CD14-positive monocyte (primary cell): ENCODE measurements around the gene CA7. TPM values are rescaled to one million over a fixed set of nuclear protein-coding genes. Genes with fewer than 3 reads are reported as not detected.
"Not testable (repeated sequence)": the region's sequence is repeated elsewhere in the genome, so short reads cannot be mapped to it uniquely, and the experiment has no call there.

Experiments
- DNase-seq, 3 donors: peaks; one replicate each; pipeline ENCODE4 v3.0.0-alpha.2; 2011 to 2022
- H2AFZ ChIP-seq: 2 replicates; pipeline ENCODE4 v1.6.0; 2012; ENCODE audit warnings: mild to moderate bottlenecking, low read depth, low read length, inconsistent platforms; ENCODE audit not compliant: insufficient read depth, poor library complexity, severe bottlenecking
- H3K27ac ChIP-seq, 2 donors: 1 replicate in 1 of 2; 2 replicates in 1 of 2; pipeline ENCODE4 v1.5.1; 2012 to 2013; ENCODE audit warnings: low read length in 2 of 2, control low read depth in 1 of 2, inconsistent platforms in 1 of 2, low read depth in 1 of 2, mild to moderate bottlenecking in 1 of 2
- H3K27me3 ChIP-seq, 2 donors: one replicate each; pipeline versions ENCODE4 v1.6.0 to v1.6.1; 2011 to 2013; ENCODE audit warnings: low read length in 2 of 2; ENCODE audit not compliant: control insufficient read depth in 2 of 2, insufficient read depth in 2 of 2
- H3K36me3 ChIP-seq, 2 donors: replicated peaks in 1 of 2; 1 replicate in 1 of 2; 2 replicates in 1 of 2; pipeline versions ENCODE4 v1.5.1 to v1.6.1; 2012 to 2013; ENCODE audit warnings: low read length in 2 of 2, control low read depth in 1 of 2, inconsistent platforms in 1 of 2, mild to moderate bottlenecking in 1 of 2; ENCODE audit not compliant: insufficient read depth in 2 of 2, control insufficient read depth in 1 of 2
- H3K4me1 ChIP-seq, 2 donors: 1 replicate in 1 of 2; 2 replicates in 1 of 2; pipeline versions ENCODE4 v1.5.1 to v1.6.1; 2012 to 2013; ENCODE audit warnings: low read length in 2 of 2, control low read depth in 1 of 2, inconsistent platforms in 1 of 2, mild to moderate bottlenecking in 1 of 2, moderate library complexity in 1 of 2; ENCODE audit not compliant: insufficient read depth in 2 of 2, control insufficient read depth in 1 of 2
- H3K4me2 ChIP-seq: replicated peaks from 2 replicates; pipeline ENCODE3; 2012; ENCODE audit warnings: low read length, moderate library complexity, mild to moderate bottlenecking; ENCODE audit not compliant: poor library complexity, severe bottlenecking; ENCODE audit errors: extremely low read depth
- H3K4me3 ChIP-seq, 3 experiments: fragments of 200-600 bp in 1 of 3; sonication (generic) in 1 of 3; replicated peaks in 1 of 3; 1 replicate in 2 of 3; 2 replicates in 1 of 3; pipeline ENCODE4 v1.5.1; 2011 to 2013; ENCODE audit warnings: low read length in 3 of 3, mild to moderate bottlenecking in 3 of 3, control low read depth in 2 of 3, low read depth in 2 of 3, inconsistent platforms in 1 of 3, moderate library complexity in 1 of 3
- H3K79me2 ChIP-seq: 2 replicates; pipeline ENCODE4 v1.6.0; 2012; ENCODE audit warnings: mild to moderate bottlenecking, control low read depth, inconsistent platforms, low read length, moderate library complexity; ENCODE audit not compliant: insufficient read depth
- H3K9ac ChIP-seq: 2 replicates; pipeline ENCODE4 v1.6.0; 2017; ENCODE audit warnings: low read length, mild to moderate bottlenecking; ENCODE audit not compliant: insufficient read depth, poor library complexity, severe bottlenecking
- H3K9me3 ChIP-seq, 2 donors: replicated peaks in 1 of 2; 1 replicate in 1 of 2; 2 replicates in 1 of 2; pipeline versions ENCODE4 v1.5.1 to v1.6.1; 2012 to 2013; ENCODE audit warnings: low read length in 2 of 2, control low read depth in 1 of 2; ENCODE audit not compliant: control insufficient read depth in 1 of 2, insufficient read depth in 1 of 2
- H4K20me1 ChIP-seq: 2 replicates; pipeline ENCODE4 v1.6.0; 2012; ENCODE audit warnings: mild to moderate bottlenecking, low read length, control low read depth, moderate library complexity; ENCODE audit not compliant: insufficient read depth
- H3K27ac Mint-ChIP-seq, 7 donors: one replicate each; pipeline ENCODE4 v1.8.0; 2020; ENCODE audit warnings: mild to moderate bottlenecking in 7 of 7, mixed read lengths in 7 of 7, moderate library complexity in 6 of 7, inconsistent platforms in 2 of 7
- H3K27me3 Mint-ChIP-seq, 3 donors: one replicate each; pipeline ENCODE4 v1.8.0; 2021 to 2022; ENCODE audit warnings: low read depth in 3 of 3, mild to moderate bottlenecking in 3 of 3, mixed read lengths in 3 of 3, moderate library complexity in 3 of 3, inconsistent platforms in 1 of 3
- H3K36me3 Mint-ChIP-seq, 2 donors: one replicate each; pipeline ENCODE4 v1.8.0; 2020; ENCODE audit warnings: mixed read lengths in 2 of 2, inconsistent platforms in 1 of 2, mild to moderate bottlenecking in 1 of 2
- H3K4me1 Mint-ChIP-seq: one replicate; pipeline ENCODE4 v1.8.0; 2020; ENCODE audit warnings: mild to moderate bottlenecking, mixed read lengths
- H3K4me3 Mint-ChIP-seq, 2 donors: one replicate each; pipeline ENCODE4 v1.8.0; 2020; ENCODE audit warnings: mild to moderate bottlenecking in 2 of 2, mixed read lengths in 2 of 2, moderate library complexity in 1 of 2
- H3K9me3 Mint-ChIP-seq, 7 donors: one replicate each; pipeline ENCODE4 v1.8.0; 2020 to 2022; ENCODE audit warnings: mixed read lengths in 7 of 7, mild to moderate bottlenecking in 6 of 7, moderate library complexity in 6 of 7, inconsistent platforms in 2 of 7
- CTCF ChIP-seq: fragments of 200-600 bp; IDR thresholded peaks from one replicate; pipeline ENCODE4 v1.8.0; 2022; ENCODE audit warnings: antibody characterized with exemption, mild to moderate bottlenecking
- WGBS: methylation state at CpG from one replicate; pipeline ENCODE4 v1.1.5; 2013; ENCODE audit warnings: missing lambda C conversion rate; ENCODE audit not compliant: insufficient coverage; 5-methylcytosine and 5-hydroxymethylcytosine counted together
- intact Hi-C, 2 donors: fragments of 100-400 bp; cut with micrococcal nuclease; formaldehyde crosslinking; loops; one replicate each; pipeline versions ENCODE4 v1.15.0 to v1.15.1; 2023
- polyA plus RNA-seq, 3 donors: library from polyadenylated mRNA; depleted of rRNA in 1 of 3; unstranded in 2 of 3; stranded (reverse) in 1 of 3; fragments of 300-500 nt in 2 of 3; fragments of >200 nt in 1 of 3; fragmentation: Illumina TruSeq in 2 of 3; gene quantifications; 1 replicate in 2 of 3; 2 replicates in 1 of 3; pipeline ENCODE4 v1.2.3, GENCODE V29; 2012 to 2021

The CA7 gene
- polyA plus RNA-seq, 3 donors = not detected

- no peak overlapping the region for H3K9ac ChIP-seq
- no peak overlapping the region for H2AFZ ChIP-seq
- Mint-ChIP-seq H3K9me3 (no peaks in the 10 kb centered on the region), H3K36me3 (peaks cover 0 to 3% of the 10 kb centered on the region in 2 donors), H3K4me1 (peaks cover 4% of the 10 kb centered on the region), H3K27me3 (peaks cover 7 to 10% (median 10%) of the 10 kb centered on the region in 3 donors), H3K27ac (no peak overlapping the region), H3K4me3 (no peak overlapping the region)
- no peaks in the 10 kb centered on the region for H3K9me3 ChIP-seq
- intact Hi-C loops = loop anchor here (2.0 to 5.0 kb wide), 2 partner anchors 29 to 36 kb away; partner anchors contain the start of genes CIAO2B (in 1 of the 2) and RRAD (in 1 of the 2)
- H3K79me2 ChIP-seq = no peaks in the 10 kb centered on the region
- H3K4me1 ChIP-seq = no peaks in the 10 kb centered on the region
- no peak for TF ChIP-seq CTCF
- H3K36me3 ChIP-seq = no peaks in the 10 kb centered on the region
- H4K20me1 ChIP-seq = no peaks in the 10 kb centered on the region
- 100% methylated on average over 2 of the region's 3 CpGs for WGBS
- H3K4me3 ChIP-seq = no peak overlapping the region
- no peaks in the 10 kb centered on the region for H3K27me3 ChIP-seq
- no peak overlapping the region for H3K4me2 ChIP-seq
- no peak for DNase-seq
- H3K27ac ChIP-seq = no peak overlapping the region
Measured at GRCh38 chr16:66895999-66896398, 51.8 kb downstream of the CA7 start.

- not testable (repeated sequence) for H3K4me2 ChIP-seq, H3K27me3 ChIP-seq, DNase-seq, H3K36me3 ChIP-seq, H3K9me3 ChIP-seq, H3K27me3 Mint-ChIP-seq, H3K9me3 Mint-ChIP-seq, H3K27ac Mint-ChIP-seq, H3K9ac ChIP-seq, H3K4me1 ChIP-seq, H4K20me1 ChIP-seq, H3K36me3 Mint-ChIP-seq, H3K27ac ChIP-seq, H3K4me1 Mint-ChIP-seq, H3K4me3 Mint-ChIP-seq, H3K4me3 ChIP-seq, H3K79me2 ChIP-seq, H2AFZ ChIP-seq
- intact Hi-C loops = loop anchor here in 1 of 2 donors (5.0 kb wide), 1 partner anchor 36 kb away; the partner anchor contains the start of gene CIAO2B
- WGBS = 90% methylated on average over 2 of the region's 5 CpGs
Measured at GRCh38 chr16:66896682-66897081, 52.5 kb downstream of the CA7 start.
